Fibroblast of mammary gland (primary cell): ENCODE measurements around the gene SPOP.
"Not testable (repeated sequence)": the region's sequence is repeated elsewhere in the genome, so short reads cannot be mapped to it uniquely, and the experiment has no call there.

Experiments
- DNase-seq: peaks from one replicate; pipeline ENCODE4 v3.0.0-alpha.2; 2010; ENCODE audit warnings: low read depth
- H3K4me3 ChIP-seq: 2 replicates; pipeline ENCODE4 v1.5.1; 2011; ENCODE audit warnings: low read depth, mild to moderate bottlenecking, low read length, moderate library complexity; ENCODE audit not compliant: control insufficient read depth
- CTCF ChIP-seq: conservative IDR thresholded peaks from 2 replicates; pipeline ENCODE4 v1.5.1; 2011; ENCODE audit warnings: low read depth, low read length, inconsistent platforms; ENCODE audit not compliant: control insufficient read depth, insufficient read depth

SPOP gene

GRCh38 chr17:49677933-49678847, at the start of gene SPOP:
Gene SPOP (minus strand): TSS chr17:49678097. CDS start chr17:49622810, 55,287 bp downstream.
- peak within 1 kb of the TSS; percentile 70 for H3K4me3 ChIP-seq
- TF ChIP-seq CTCF: no peak
- DNase-seq: peak; percentile 99

- H3K4me3 ChIP-seq: no peak overlapping the region
- DNase-seq: no peak
- TF ChIP-seq CTCF: no peak
These were observed 49.5 kb upstream of the SPOP start for GRCh38 chr17:49727380-49727779.

GRCh38 chr17:49725452-49726130, 47.7 kb upstream of the SPOP start:
- no peak overlapping the region for H3K4me3 ChIP-seq
- no peak for TF ChIP-seq CTCF
- DNase-seq: no peak

- not testable (repeated sequence) for DNase-seq
These were observed 46.7 kb upstream of the SPOP start for GRCh38 chr17:49724552-49724951.

GRCh38 chr17:49723423-49723822, 45.5 kb upstream of the SPOP start:
- TF ChIP-seq CTCF: no peak
- no peak overlapping the region for H3K4me3 ChIP-seq
- DNase-seq: peak; percentile 2

More at GRCh38 chr17:49724552-49724951, 46.7 kb upstream of the SPOP start:
- not testable (repeated sequence) for H3K4me3 ChIP-seq

- H3K4me3 ChIP-seq: no peak overlapping the region
- TF ChIP-seq CTCF: no peak
- no peak for DNase-seq
These were observed 44.2 kb upstream of the SPOP start for GRCh38 chr17:49722066-49722465.

GRCh38 chr17:49717371-49717861, 39.5 kb upstream of the SPOP start:
- no peak for TF ChIP-seq CTCF
- no peak for DNase-seq
- no peak overlapping the region for H3K4me3 ChIP-seq
